Astrocyte (in vitro differentiated cells and primary cell): ENCODE results near the gene SCN8A. TPM values are rescaled to one million over a fixed set of nuclear protein-coding genes. Genes with fewer than 3 reads are reported as not detected.

Experiments
- DNase-seq: peaks from one replicate; pipeline ENCODE4 v3.0.0-alpha.2; 2010; ENCODE audit warnings: low read depth
- FAIRE-seq: peaks from 2 replicates; lab custom pipeline; 2011; peaks lifted over from hg19 to GRCh38; lab: Jason Lieb, UNC
- H2AFZ ChIP-seq: 2 replicates; pipeline ENCODE4 v1.6.0; 2012; ENCODE audit warnings: low read depth, low read length, inconsistent platforms
- H3K27ac ChIP-seq: 2 replicates; pipeline ENCODE4 v1.5.1; 2011; ENCODE audit warnings: low read depth, low read length, inconsistent platforms
- H3K27me3 ChIP-seq: 2 replicates; pipeline ENCODE4 v1.6.0; 2011; ENCODE audit warnings: low read length, inconsistent platforms; ENCODE audit not compliant: insufficient read depth
- H3K36me3 ChIP-seq: 2 replicates; pipeline ENCODE4 v1.5.1; 2011; ENCODE audit warnings: low read length, inconsistent platforms; ENCODE audit not compliant: insufficient read depth
- H3K4me1 ChIP-seq: 2 replicates; pipeline ENCODE4 v1.5.1; 2011; ENCODE audit warnings: low read length, inconsistent platforms; ENCODE audit not compliant: insufficient read depth
- H3K4me2 ChIP-seq: 2 replicates; pipeline ENCODE4 v1.6.0; 2012; ENCODE audit warnings: low read length, inconsistent platforms
- H3K4me3 ChIP-seq: 2 replicates; pipeline ENCODE4 v1.5.1; 2011; ENCODE audit warnings: low read depth, mild to moderate bottlenecking, low read length, inconsistent platforms; ENCODE audit not compliant: insufficient read depth
- H3K79me2 ChIP-seq: 2 replicates; pipeline ENCODE4 v1.6.0; 2012; ENCODE audit warnings: mild to moderate bottlenecking, low read length, inconsistent platforms; ENCODE audit not compliant: insufficient read depth
- H3K9ac ChIP-seq: 2 replicates; pipeline ENCODE4 v1.6.0; 2012; ENCODE audit warnings: mild to moderate bottlenecking, low read length, inconsistent platforms
- H3K9me3 ChIP-seq: 2 replicates; pipeline ENCODE4 v1.5.1; 2012; ENCODE audit warnings: low read depth, mild to moderate bottlenecking, low read length, inconsistent platforms; ENCODE audit not compliant: insufficient read depth
- H4K20me1 ChIP-seq: 2 replicates; pipeline ENCODE4 v1.6.0; 2012; ENCODE audit warnings: low read length, inconsistent platforms; ENCODE audit not compliant: insufficient read depth
- H3K27ac Mint-ChIP-seq: one replicate; pipeline ENCODE4 v1.8.0; 2021; ENCODE audit warnings: mild to moderate bottlenecking, mixed read lengths; ENCODE audit not compliant: unreplicated experiment
- H3K27me3 Mint-ChIP-seq: one replicate; pipeline ENCODE4 v1.8.0; 2021; ENCODE audit warnings: low read depth, mixed read lengths; ENCODE audit not compliant: unreplicated experiment
- H3K36me3 Mint-ChIP-seq: one replicate; pipeline ENCODE4 v1.8.0; 2021; ENCODE audit warnings: low read depth, mixed read lengths; ENCODE audit not compliant: unreplicated experiment
- H3K4me1 Mint-ChIP-seq: one replicate; pipeline ENCODE4 v1.8.0; 2021; ENCODE audit warnings: low read depth, mixed read lengths; ENCODE audit not compliant: unreplicated experiment
- H3K4me3 Mint-ChIP-seq: one replicate; pipeline ENCODE4 v1.8.0; 2021; ENCODE audit warnings: mild to moderate bottlenecking, moderate library complexity, mixed read lengths; ENCODE audit not compliant: unreplicated experiment
- H3K9me3 Mint-ChIP-seq: one replicate; pipeline ENCODE4 v1.8.0; 2021; ENCODE audit warnings: mild to moderate bottlenecking, mixed read lengths; ENCODE audit not compliant: unreplicated experiment
- EZH2 ChIP-seq: IDR thresholded peaks from 2 replicates; pipeline ENCODE4 v1.6.1; 2012; ENCODE audit warnings: mild to moderate bottlenecking, low read length, inconsistent platforms; ENCODE audit not compliant: insufficient read depth
- total RNA-seq: library from RNA; stranded (reverse); gene quantifications from 2 replicates; pipeline ENCODE4 v1.2.1, GENCODE V29; 2021
- TF ChIP-seq, protein P1 (sequence below): IDR thresholded peaks from 2 replicates; pipeline ENCODE4 v1.5.1; 2011; ENCODE audit warnings: low read depth, mild to moderate bottlenecking, inconsistent platforms, low read length, moderate library complexity; ENCODE audit not compliant: insufficient read depth

The SCN8A gene
- total RNA-seq, 1 donor from 2014 or later = 6.5 TPM

DNA sequence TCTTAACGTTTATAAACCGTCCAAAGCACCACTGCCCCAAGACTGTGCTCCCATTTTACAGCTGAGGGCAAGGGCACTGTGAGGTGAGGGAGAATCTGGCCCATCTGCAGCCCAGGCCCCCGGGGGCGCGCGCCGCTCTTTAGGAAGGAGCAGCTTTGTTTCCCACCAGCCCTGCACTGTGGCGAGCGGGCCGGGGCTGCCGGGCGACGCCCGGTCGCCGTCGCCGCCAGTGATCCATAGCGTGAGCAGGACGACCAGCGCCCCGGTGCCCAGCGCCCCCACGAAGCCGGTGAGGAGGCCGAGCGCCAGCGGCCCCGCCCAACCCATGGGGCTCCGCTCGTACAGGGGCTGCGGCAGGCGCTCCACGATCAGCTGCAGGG, 222.9 kb downstream of the SCN8A start:
- H3K9ac ChIP-seq = peak overlapping the region; percentile 79
- peaks cover 11% of the 10 kb centered on the region for H3K4me1 ChIP-seq
- Mint-ChIP-seq H3K9me3 (no peaks in the 10 kb centered on the region), H3K4me3 (peak overlapping the region; percentile 8), H3K27me3 (peaks cover 24% of the 10 kb centered on the region), H3K27ac (no peak overlapping the region), H3K36me3 (peaks cover 3% of the 10 kb centered on the region), H3K4me1 (peaks cover 14% of the 10 kb centered on the region)
- FAIRE-seq (no peak), DNase-seq (no peak)
- no peaks in the 10 kb centered on the region for H3K36me3 ChIP-seq
- TF ChIP-seq, protein P1, sequence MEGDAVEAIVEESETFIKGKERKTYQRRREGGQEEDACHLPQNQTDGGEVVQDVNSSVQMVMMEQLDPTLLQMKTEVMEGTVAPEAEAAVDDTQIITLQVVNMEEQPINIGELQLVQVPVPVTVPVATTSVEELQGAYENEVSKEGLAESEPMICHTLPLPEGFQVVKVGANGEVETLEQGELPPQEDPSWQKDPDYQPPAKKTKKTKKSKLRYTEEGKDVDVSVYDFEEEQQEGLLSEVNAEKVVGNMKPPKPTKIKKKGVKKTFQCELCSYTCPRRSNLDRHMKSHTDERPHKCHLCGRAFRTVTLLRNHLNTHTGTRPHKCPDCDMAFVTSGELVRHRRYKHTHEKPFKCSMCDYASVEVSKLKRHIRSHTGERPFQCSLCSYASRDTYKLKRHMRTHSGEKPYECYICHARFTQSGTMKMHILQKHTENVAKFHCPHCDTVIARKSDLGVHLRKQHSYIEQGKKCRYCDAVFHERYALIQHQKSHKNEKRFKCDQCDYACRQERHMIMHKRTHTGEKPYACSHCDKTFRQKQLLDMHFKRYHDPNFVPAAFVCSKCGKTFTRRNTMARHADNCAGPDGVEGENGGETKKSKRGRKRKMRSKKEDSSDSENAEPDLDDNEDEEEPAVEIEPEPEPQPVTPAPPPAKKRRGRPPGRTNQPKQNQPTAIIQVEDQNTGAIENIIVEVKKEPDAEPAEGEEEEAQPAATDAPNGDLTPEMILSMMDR = no peak
- no peak for TF ChIP-seq EZH2
- peak overlapping the region; percentile 84 for H3K4me2 ChIP-seq
- no peak overlapping the region for H3K27ac ChIP-seq
- peak overlapping the region; percentile 89 for H2AFZ ChIP-seq
- H4K20me1 ChIP-seq = no peaks in the 10 kb centered on the region
- no peaks in the 10 kb centered on the region for H3K27me3 ChIP-seq
- H3K4me3 ChIP-seq = peak overlapping the region; percentile 48
- H3K79me2 ChIP-seq = no peaks in the 10 kb centered on the region
- H3K9me3 ChIP-seq = no peaks in the 10 kb centered on the region

DNA sequence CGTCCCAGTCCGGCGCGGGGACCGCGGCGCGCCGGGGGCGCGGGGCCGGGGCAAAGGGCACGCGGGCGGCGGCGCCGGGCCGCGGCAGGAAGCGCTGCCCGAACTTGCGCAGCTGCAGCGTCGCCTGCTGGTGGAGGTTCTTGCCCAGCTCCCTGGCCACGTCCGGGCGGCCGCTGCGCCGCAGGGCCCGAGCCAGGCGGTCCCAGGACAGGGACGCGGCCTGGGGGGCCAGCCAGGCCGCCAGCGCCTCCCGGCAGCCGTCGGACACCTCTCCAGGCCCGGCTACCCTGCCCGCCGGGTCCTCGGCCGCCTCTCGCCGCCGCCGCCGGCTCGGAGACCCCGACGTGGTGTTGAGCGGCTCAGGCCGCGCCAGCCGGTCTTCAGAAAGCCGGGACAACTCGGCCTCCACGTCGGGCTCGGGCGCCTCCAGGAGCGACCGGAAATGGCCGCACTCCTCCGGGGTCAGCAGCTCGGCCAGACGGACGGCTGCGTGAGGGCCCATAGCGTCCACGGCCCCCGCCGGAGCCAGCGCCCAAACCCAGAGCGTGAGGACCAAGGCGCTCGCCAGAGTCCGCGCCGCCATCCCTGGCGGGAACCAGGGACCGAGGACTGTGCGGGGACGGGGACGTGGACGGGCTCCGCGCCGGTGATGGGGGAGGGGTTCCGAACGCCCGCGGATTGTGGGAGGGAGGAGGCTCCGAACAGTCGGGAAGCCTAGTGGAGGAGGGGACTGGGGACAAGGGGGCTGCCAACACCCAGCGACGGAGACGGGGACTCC, 223.5 kb downstream of the SCN8A start:
- H3K9ac ChIP-seq = peak overlapping the region; percentile 79
- H3K4me3 ChIP-seq = peak overlapping the region; percentile 48
- no peaks in the 10 kb centered on the region for H3K9me3 ChIP-seq
- FAIRE-seq = no peak
- peak overlapping the region; percentile 84 for H3K4me2 ChIP-seq
- H3K36me3 ChIP-seq = no peaks in the 10 kb centered on the region
- Mint-ChIP-seq H3K4me3 (peak overlapping the region; percentile 70), H3K27ac (no peak overlapping the region), H3K4me1 (peaks cover 18% of the 10 kb centered on the region), H3K9me3 (no peaks in the 10 kb centered on the region), H3K27me3 (peaks cover 24% of the 10 kb centered on the region), H3K36me3 (peaks cover 3% of the 10 kb centered on the region)
- peak overlapping the region; percentile 89 for H2AFZ ChIP-seq
- H3K27me3 ChIP-seq = no peaks in the 10 kb centered on the region
- no peaks in the 10 kb centered on the region for H3K79me2 ChIP-seq
- TF ChIP-seq EZH2 = no peak
- TF ChIP-seq, protein P1 = peak; percentile 26
- H4K20me1 ChIP-seq = no peaks in the 10 kb centered on the region
- no peak overlapping the region for H3K27ac ChIP-seq
- peaks cover 16% of the 10 kb centered on the region for H3K4me1 ChIP-seq
- peak; percentile 62 for DNase-seq

DNA sequence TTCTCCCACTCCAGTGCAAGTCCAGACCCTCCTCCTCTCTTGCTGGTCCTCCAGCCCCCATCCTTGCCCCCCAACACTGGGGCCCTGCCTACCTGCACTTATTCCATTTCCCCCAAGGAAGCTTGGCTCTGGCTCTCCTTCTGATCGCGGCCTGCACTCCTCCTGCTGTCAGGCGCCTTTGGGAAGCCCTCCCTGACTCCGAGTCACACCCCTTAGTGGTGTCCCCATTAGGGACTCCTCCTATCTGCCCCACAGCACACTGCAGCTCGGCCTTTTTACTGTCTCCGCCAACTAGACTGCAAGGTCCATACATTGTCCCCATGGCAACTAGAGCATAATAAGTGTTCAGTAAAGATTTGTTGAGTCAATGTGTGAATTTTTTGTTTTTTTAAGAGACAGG, 224.5 kb downstream of the SCN8A start:
- FAIRE-seq = no peak
- TF ChIP-seq, protein P1 = no peak
- TF ChIP-seq EZH2 = no peak
- peaks cover 22% of the 10 kb centered on the region for H3K4me1 Mint-ChIP-seq

More for the DNA sequence above, 224.5 kb downstream of the SCN8A start:
- H3K27ac ChIP-seq = no peak overlapping the region
- Mint-ChIP-seq H3K27ac (peak overlapping the region; percentile 86), H3K4me3 (peak overlapping the region; percentile 70), H3K36me3 (peaks cover 3% of the 10 kb centered on the region), H3K9me3 (no peaks in the 10 kb centered on the region), H3K27me3 (peaks cover 24% of the 10 kb centered on the region)
- no peaks in the 10 kb centered on the region for H3K9me3 ChIP-seq
- no peak overlapping the region for H3K9ac ChIP-seq
- DNase-seq = no peak
- no peaks in the 10 kb centered on the region for H3K79me2 ChIP-seq
- no peaks in the 10 kb centered on the region for H3K36me3 ChIP-seq
- no peak overlapping the region for H3K4me3 ChIP-seq
- no peak overlapping the region for H2AFZ ChIP-seq
- no peaks in the 10 kb centered on the region for H3K27me3 ChIP-seq
- H4K20me1 ChIP-seq = no peaks in the 10 kb centered on the region
- H3K4me1 ChIP-seq = peaks cover 23% of the 10 kb centered on the region
- no peak overlapping the region for H3K4me2 ChIP-seq
